GM10248 (cell line): ENCODE measurements around the gene NHERF1.

Source experiments
- CTCF ChIA-PET: fragments of 300-600 bp; sonication (Branson Sonifier 250); formaldehyde crosslinking; extraction: SDS; loops from one replicate; lab custom pipeline; 2021; ENCODE audit warnings: antibody characterized with exemption; lab: Yijun Ruan, JAX
- POLR2A ChIA-PET: fragments of 350-650 bp; sonication (Branson Sonifier 250); formaldehyde crosslinking; extraction: SDS; loops from one replicate; lab custom pipeline; 2020; ENCODE audit warnings: antibody characterized with exemption; lab: Yijun Ruan, JAX
- DNase-seq: peaks from one replicate; pipeline ENCODE4 v3.0.0; 2012; ENCODE audit errors: extremely low spot score
- TF ChIP-seq, protein P1 (sequence below): IDR thresholded peaks from 2 replicates; pipeline ENCODE4 v1.5.1; 2012; ENCODE audit warnings: mild to moderate bottlenecking, low read depth; ENCODE audit errors: extremely low read depth, missing control alignments, control extremely low read depth

Gene NHERF1

GRCh38 chr17:74759941-74760340, 11.5 kb downstream of the NHERF1 start:
- ChIA-PET POLR2A (interaction anchor here (0.5 to 1.2 kb wide), 2 partner anchors 11 to 277 kb away, joined by 3 to 5 read pairs; no protein-coding TSS in a partner anchor), CTCF (interaction anchor here (0.9 to 9.2 kb wide), 12 partner anchors 10 to 103 kb away, joined by 3 to 82 read pairs (median 8); partner anchors contain the start of gene RAB37)
- DNase-seq = no peak
- TF ChIP-seq, protein P1, sequence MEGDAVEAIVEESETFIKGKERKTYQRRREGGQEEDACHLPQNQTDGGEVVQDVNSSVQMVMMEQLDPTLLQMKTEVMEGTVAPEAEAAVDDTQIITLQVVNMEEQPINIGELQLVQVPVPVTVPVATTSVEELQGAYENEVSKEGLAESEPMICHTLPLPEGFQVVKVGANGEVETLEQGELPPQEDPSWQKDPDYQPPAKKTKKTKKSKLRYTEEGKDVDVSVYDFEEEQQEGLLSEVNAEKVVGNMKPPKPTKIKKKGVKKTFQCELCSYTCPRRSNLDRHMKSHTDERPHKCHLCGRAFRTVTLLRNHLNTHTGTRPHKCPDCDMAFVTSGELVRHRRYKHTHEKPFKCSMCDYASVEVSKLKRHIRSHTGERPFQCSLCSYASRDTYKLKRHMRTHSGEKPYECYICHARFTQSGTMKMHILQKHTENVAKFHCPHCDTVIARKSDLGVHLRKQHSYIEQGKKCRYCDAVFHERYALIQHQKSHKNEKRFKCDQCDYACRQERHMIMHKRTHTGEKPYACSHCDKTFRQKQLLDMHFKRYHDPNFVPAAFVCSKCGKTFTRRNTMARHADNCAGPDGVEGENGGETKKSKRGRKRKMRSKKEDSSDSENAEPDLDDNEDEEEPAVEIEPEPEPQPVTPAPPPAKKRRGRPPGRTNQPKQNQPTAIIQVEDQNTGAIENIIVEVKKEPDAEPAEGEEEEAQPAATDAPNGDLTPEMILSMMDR = no peak

DNA sequence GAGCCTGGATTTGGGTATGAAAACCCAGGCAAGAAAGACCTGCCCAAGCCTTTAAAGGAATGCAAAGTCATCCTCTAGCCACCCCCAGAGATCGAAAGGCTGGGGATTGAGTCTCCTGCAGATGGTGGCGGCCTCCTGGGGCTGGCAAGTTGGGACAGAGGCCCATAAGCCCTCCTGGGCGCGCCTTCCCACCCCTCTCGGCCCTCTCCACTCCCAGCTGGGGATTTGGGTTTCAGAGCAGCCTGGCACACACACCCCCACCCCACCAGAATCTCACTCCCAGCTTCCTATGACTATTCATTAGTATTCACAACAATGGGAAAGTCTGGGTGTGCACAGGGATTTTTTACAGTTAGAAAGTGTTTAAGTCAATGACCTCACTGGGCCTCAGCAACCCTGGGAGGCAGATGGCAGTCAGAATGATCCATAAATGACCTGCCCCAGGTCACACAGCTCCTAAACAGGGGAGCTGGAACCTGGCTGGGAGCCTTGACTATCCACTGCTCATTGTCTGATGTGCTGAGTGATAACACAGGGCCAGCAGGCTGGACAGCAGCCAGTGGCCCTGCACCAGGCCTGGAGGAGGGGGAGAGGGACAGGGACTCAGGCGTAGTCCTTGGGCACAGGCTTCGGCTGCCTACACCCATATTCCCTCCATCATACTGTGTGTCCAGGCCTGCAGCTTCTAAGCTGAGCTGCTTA, 12.1 kb downstream of the NHERF1 start:
- no peak for DNase-seq
- POLR2A ChIA-PET = interaction anchor here (1.2 kb wide), 1 partner anchor 10 kb away, joined by 3 read pairs; no protein-coding TSS in a partner anchor
- TF ChIP-seq, protein P1 = no peak
- CTCF ChIA-PET = interaction anchor here (0.8 to 9.2 kb wide), 11 partner anchors 10 to 103 kb away, joined by 3 to 82 read pairs (median 11); partner anchors contain the start of gene RAB37

- ChIA-PET POLR2A (interaction anchor here (0.9 kb wide), 1 partner anchor 14 kb away, joined by 4 read pairs; no protein-coding TSS in a partner anchor), CTCF (interaction anchor here (0.8 to 9.2 kb wide), 5 partner anchors 10 to 104 kb away, joined by 3 to 52 read pairs (median 17); partner anchors contain the start of gene RAB37)
- TF ChIP-seq, protein P1 = no peak
- no peak for DNase-seq
Observed at GRCh38 chr17:74761419-74761818, 13.0 kb downstream of the NHERF1 start.

- POLR2A ChIA-PET = interaction anchor here (0.9 kb wide), 1 partner anchor 14 kb away, joined by 4 read pairs; no protein-coding TSS in a partner anchor
- TF ChIP-seq, protein P1 = no peak
- CTCF ChIA-PET = interaction anchor here (1.3 to 9.2 kb wide), 4 partner anchors 9 to 105 kb away, joined by 3 to 52 read pairs (median 6); no protein-coding TSS in a partner anchor
- no peak for DNase-seq
Observed at GRCh38 chr17:74761931-74762330, 13.5 kb downstream of the NHERF1 start.

DNA sequence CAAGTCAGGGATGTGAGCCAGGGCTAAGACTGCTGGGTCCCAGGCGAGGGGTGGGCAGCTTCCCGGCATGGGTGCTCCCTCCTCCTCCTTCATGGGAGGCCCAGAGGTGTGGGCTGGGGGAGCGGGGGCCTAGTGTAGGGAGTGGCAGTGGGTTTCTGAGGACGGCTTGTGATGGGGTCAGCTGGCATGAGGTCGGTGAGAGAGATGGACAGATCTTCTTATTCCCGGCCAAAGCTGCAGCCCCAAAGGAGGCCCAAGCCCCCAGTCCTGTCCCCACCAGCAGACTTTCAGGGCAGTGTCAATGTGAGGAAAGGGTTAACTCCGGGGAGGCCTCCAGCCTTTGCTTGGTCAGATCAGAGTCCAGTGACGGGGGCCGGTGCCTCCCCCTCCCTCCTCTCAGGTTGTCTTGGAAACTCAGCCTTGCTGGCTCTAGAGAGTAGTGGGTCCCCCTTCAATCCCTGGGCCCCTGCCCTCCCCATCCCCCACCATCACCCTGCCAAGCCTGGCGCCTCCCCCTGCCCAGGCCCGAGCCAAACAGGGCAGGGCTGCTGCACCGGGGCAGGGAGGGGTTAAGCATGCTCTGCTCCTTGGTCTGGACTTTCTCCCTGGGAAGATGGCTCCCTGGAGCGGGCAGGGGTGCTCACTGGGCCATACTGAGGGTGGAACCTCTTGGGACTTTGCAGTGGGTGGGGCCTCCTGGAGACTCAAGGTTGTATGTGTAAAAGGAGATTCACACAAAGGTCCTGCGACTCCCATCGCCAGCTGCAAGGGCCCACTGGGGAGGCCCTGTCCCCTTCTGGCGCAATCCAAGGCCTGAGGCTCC, 15.3 kb downstream of the NHERF1 start:
- POLR2A ChIA-PET = no interaction called here
- CTCF ChIA-PET = interaction anchor here (1.2 to 9.2 kb wide), 3 partner anchors 8 to 106 kb away, joined by 4 to 52 read pairs (median 9); no protein-coding TSS in a partner anchor
- TF ChIP-seq, protein P1 = no peak
- DNase-seq = no peak
